ENCODE data around the gene TBC1D5.

Gene TBC1D5

GRCh38 chr3:17192995-17193394, 549.4 kb downstream of the TBC1D5 start:
- peak; percentile 14 to 25 for DNase-seq
- no peak for TF ChIP-seq GATA1 (IDR thresholded peaks at IDR 0.05; ENCODE audit: low read depth, low read length)
- no peak for TF ChIP-seq POLR2A (IDR thresholded peaks at IDR 0.05; ENCODE audit: low read length)

DNA sequence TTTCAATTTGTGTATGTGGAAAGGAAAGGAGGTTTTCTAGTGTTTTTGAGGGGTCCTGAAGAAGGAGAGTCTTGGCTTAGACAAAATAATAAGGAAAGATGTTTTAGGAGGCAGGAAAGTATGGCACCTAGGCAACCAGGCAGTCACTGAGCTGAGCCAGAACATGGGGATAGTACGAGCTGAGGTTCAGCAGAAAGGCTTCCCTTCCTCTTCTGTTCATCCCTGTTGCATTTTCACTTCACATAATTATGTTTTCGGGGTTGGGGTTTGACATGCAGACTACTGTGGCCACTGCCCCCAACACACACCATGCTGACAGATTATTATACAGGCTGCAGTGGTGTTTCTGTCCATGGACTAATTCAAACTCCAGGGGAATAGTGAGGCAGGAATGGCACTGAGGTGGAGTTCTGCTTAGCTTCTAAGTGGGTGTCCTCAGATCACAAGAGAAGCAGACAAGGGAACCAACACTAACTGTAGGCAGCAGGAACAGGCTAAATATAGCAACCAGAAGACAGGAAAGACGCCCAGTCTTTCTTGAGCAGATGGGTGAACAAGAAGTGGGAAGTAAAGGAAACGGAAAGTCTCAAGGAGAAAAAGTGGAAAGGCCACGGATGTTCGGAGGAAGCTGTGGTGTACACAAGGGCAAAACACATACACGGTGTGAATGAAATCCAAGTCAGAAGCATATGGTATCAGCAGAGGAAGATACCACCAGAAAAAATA, 551.9 kb downstream of the TBC1D5 start:
- TF ChIP-seq POLR2A (IDR thresholded peaks at IDR 0.05; ENCODE audit: low read length) (no peak), GATA1 (IDR thresholded peaks at IDR 0.05; ENCODE audit: low read depth, low read length) (no peak)
- no peak for DNase-seq

- DNase-seq, result no peak
- TF ChIP-seq POLR2A (IDR thresholded peaks at IDR 0.05; ENCODE audit: low read length) (no peak), GATA1 (IDR thresholded peaks at IDR 0.05; ENCODE audit: low read depth, low read length) (no peak)
Measured at GRCh38 chr3:17188378-17188777, 554.1 kb downstream of the TBC1D5 start.

- TF ChIP-seq GATA1 (IDR thresholded peaks at IDR 0.05; ENCODE audit: low read depth, low read length), result no peak
- no peak for TF ChIP-seq POLR2A (IDR thresholded peaks at IDR 0.05; ENCODE audit: low read length)
- no peak for DNase-seq
Measured at GRCh38 chr3:17187589-17188184, 554.7 kb downstream of the TBC1D5 start.

DNA sequence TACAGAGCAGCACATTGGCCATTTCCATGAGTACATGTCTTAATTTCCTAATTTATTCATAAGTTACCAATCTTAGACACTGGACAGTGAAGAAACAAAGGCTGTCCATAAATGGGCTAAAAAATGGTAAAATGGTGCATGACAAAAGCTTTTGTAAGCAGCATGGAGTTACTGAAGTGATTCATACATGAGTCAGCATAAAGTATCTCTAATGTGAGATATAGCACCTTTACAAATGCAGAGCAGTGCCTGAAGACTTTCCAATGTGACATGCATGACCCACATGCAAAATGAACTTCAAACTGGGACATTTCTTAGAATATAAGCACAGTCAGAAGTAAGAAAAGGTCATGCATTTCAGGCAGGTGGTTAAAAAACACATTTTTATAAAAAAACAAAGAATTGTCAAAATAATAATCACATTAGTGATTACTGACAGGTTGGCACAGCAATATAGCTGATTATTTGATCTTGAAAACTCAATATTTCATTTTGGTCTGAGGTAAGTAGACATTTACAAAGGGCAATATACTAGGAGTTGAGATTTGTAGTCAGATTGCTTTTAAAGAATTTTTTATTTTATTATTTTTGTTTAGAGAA, 558.4 kb downstream of the TBC1D5 start:
- DNase-seq, result peak in 1 of 2 experiments; percentile 25
- TF ChIP-seq POLR2A (IDR thresholded peaks at IDR 0.05; ENCODE audit: low read length) (no peak), GATA1 (IDR thresholded peaks at IDR 0.05; ENCODE audit: low read depth, low read length) (no peak)

- DNase-seq, result no peak
- TF ChIP-seq GATA1 (IDR thresholded peaks at IDR 0.05; ENCODE audit: low read depth, low read length) (no peak), POLR2A (IDR thresholded peaks at IDR 0.05; ENCODE audit: low read length) (no peak)
Measured at GRCh38 chr3:17182166-17182565, 560.3 kb downstream of the TBC1D5 start.

- no peak for DNase-seq
- no peak for TF ChIP-seq POLR2A (IDR thresholded peaks at IDR 0.05; ENCODE audit: low read length)
- TF ChIP-seq GATA1 (IDR thresholded peaks at IDR 0.05; ENCODE audit: low read depth, low read length), result no peak
Measured at GRCh38 chr3:17181413-17181907, 561.0 kb downstream of the TBC1D5 start.

DNA sequence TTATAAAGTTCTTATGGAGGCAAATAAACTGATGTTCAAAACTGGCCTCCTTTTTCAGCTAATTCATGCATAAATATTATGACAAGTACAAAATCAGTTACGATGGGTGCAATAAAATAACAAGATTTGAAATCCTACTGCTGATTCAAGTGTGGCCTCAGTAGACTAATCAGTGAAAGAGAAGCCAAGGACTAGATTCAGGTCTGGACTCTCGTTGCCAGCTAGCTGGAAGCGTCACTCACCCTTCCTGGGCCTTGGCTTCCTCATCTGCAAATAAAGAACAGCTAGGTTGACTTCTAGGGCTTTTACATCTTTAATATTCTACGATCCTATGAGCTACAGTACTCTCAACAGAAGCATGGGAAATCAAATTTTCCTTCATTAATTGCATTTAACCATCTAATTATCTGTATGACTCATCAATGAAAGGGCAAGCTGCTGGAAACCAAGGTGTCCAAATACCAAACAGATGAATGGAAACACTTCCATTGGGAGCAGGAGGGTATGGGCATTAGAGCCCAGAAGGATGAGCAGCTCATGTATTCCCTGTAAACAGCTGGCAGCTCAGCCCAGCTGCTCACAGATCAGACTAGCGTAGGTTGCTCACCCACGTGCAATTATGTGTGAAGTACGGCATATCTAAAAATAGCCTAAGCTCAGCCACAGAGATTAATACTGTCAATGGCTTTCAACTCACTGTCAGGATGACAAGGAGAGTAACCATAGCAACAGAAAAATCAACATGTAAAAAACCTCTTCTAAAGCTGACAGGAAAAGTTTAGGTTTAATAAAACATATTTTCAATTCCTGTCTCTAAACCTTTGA, 562.8 kb downstream of the TBC1D5 start:
- TF ChIP-seq GATA1 (IDR thresholded peaks at IDR 0.05; ENCODE audit: low read depth, low read length), result no peak
- no peak for TF ChIP-seq POLR2A (IDR thresholded peaks at IDR 0.05; ENCODE audit: low read length)
- DNase-seq, result peak in 1 of 2 experiments; percentile 11

- TF ChIP-seq GATA1 (IDR thresholded peaks at IDR 0.05; ENCODE audit: low read depth, low read length) (no peak), POLR2A (IDR thresholded peaks at IDR 0.05; ENCODE audit: low read length) (no peak)
- peak in 1 of 2 experiments; percentile 17 for DNase-seq
Measured at GRCh38 chr3:17176757-17177156, 565.7 kb downstream of the TBC1D5 start.

- no peak for TF ChIP-seq POLR2A (IDR thresholded peaks at IDR 0.05; ENCODE audit: low read length)
- DNase-seq, result peak; percentile 71 to 82
Measured at GRCh38 chr3:17175187-17175807, 567.1 kb downstream of the TBC1D5 start.

DNA sequence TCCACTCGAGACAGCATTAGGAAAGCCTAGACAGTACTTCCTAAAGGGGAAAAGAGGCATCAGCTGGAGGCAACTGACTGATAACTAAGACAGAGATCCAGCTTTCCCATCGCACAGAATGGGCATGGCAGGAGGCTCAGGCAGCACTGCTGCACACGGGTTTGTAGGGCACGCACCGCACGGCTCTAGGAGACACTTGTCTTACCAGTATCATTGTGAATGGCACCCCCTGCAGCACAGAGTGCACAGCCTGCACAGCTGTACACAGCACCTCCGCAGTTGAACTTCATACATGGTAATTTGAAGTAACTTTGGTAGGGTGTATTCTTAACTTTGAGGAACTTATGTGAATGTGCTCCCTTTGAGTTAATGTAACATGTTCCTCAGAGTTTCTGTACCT, 576.1 kb downstream of the TBC1D5 start:
- peak in 1 of 2 experiments; percentile 6 for DNase-seq
- TF ChIP-seq GATA1 (IDR thresholded peaks at IDR 0.05; ENCODE audit: low read depth, low read length), result no peak
- no peak for TF ChIP-seq POLR2A (IDR thresholded peaks at IDR 0.05; ENCODE audit: low read length)

DNA sequence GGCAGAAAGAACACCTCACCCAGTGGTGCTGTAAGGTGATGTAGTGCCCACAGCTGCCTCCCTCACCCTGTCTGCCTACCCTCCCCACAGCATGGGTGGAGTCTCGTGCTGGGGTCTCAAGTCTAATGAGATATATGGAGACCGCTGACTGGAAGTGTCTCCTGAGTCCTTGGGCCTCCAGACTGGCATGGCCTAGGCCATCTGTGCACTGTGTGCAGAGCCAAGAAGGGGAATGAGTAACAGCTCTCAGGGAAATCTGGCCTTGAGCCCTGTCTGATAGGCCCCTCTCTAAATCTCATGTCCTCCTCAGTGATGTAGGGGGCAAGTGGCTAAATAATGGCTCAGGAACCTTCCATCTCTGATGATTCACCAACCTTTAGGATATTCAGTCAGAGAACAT, 580.3 kb downstream of the TBC1D5 start:
- TF ChIP-seq POLR2A (IDR thresholded peaks at IDR 0.05; ENCODE audit: low read length) (no peak), GATA1 (IDR thresholded peaks at IDR 0.05; ENCODE audit: low read depth, low read length) (no peak)
- no peak for DNase-seq

DNA sequence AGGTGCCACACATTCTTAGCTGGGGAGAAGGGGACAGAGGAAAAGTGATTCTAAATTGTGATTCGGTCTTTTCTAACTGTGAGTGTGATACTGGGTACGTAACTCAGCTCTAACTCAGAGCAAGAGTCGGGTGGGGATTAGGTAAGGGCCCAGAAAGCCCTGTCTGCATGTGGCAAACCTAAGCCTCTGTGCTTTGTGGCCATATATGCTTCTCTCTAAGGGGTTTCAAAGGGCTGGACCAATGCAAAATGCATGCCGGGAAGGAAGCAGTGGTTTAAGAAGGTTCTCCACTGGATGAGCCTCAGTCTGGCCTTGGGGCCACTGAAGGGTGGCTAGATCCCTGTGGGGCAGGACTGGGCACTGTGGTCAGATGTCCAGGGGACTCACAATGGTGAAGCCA, 581.8 kb downstream of the TBC1D5 start:
- TF ChIP-seq GATA1 (IDR thresholded peaks at IDR 0.05; ENCODE audit: low read depth, low read length) (no peak), POLR2A (IDR thresholded peaks at IDR 0.05; ENCODE audit: low read length) (no peak)
- DNase-seq, result no peak
